ENCODE results near the gene LOXL4. TPM values are rescaled to one million over a fixed set of nuclear protein-coding genes. Genes with fewer than 3 reads are reported as not detected.

LOXL4 gene
- total RNA-seq, 1 experiment from 2014 or later = 0.13 TPM

GRCh38 chr10:98272245-98272644 lies 4.3 kb upstream of the LOXL4 start:
- H3K9me3 Mint-ChIP-seq = no peaks in the 10 kb centered on the region
- no peak overlapping the region for H2BK12ac ChIP-seq (ENCODE audit: insufficient read length, low read depth, low read length)
- H2BK120ac ChIP-seq (ENCODE audit: low read depth, low read length, poor library complexity, severe bottlenecking) = no peak overlapping the region
- H3K23me2 ChIP-seq (ENCODE audit: insufficient read length, low read depth, low read length, poor library complexity, severe bottlenecking) = no peaks in the 10 kb centered on the region
- H2AK5ac ChIP-seq (ENCODE audit: insufficient read length, low read length) = no peak overlapping the region
- no peak overlapping the region for H4K8ac ChIP-seq (replicated peaks; ENCODE audit: insufficient read length, low read depth, low read length)
- H3K79me2 ChIP-seq (ENCODE audit: insufficient read depth, low read length) = no peaks in the 10 kb centered on the region
- H4K20me1 ChIP-seq (ENCODE audit: control insufficient read depth, insufficient read depth, insufficient read length) = no peaks in the 10 kb centered on the region
- no peak overlapping the region for H3K18ac ChIP-seq (ENCODE audit: insufficient read length, low read depth, low read length)
- no peak overlapping the region for H3K23ac ChIP-seq (ENCODE audit: insufficient read length, low read depth, low read length)
- H3K27ac Mint-ChIP-seq = no peak overlapping the region
- H4K91ac ChIP-seq (ENCODE audit: insufficient read length, low read depth, low read length) = no peak overlapping the region
- no peaks in the 10 kb centered on the region for H3K79me1 ChIP-seq (ENCODE audit: insufficient read depth, low read depth, low read length, poor library complexity, severe bottlenecking)
- H3K4me1 ChIP-seq (ENCODE audit: insufficient read depth, low read length) = peaks cover 5% of the 10 kb centered on the region; the same call in 1 of the 2 replicates
- no peak overlapping the region for H3K9ac ChIP-seq (ENCODE audit: extremely low read depth, insufficient read length, low read length)
- H3K4ac ChIP-seq (ENCODE audit: low read depth, low read length) = no peak overlapping the region
- H4K5ac ChIP-seq (ENCODE audit: insufficient read length, low read depth, low read length) = no peak overlapping the region
- TF ChIP-seq CTCF (conservative IDR thresholded peaks at IDR 0.05) = no peak
- no peaks in the 10 kb centered on the region for H3K27me3 ChIP-seq (ENCODE audit: insufficient read depth, low read length)
- no peak overlapping the region for H2BK15ac ChIP-seq (ENCODE audit: low read depth, low read length)
- no peak overlapping the region for H3K56ac ChIP-seq (ENCODE audit: insufficient read length, low read depth, low read length)
- H3K14ac ChIP-seq (ENCODE audit: insufficient read depth, low read length) = no peak overlapping the region
- H3K4me3 Mint-ChIP-seq = no peak overlapping the region; a peak in 1 of 5 replicates
- WGBS (ENCODE audit: extremely low coverage, insufficient read length, low lambda C conversion rate) = no CpG with 5 or more reads among the region's 8 CpGs
- peaks cover 47% of the 10 kb centered on the region for H3K27me3 Mint-ChIP-seq (ENCODE audit: low read depth)
- H3K36me3 Mint-ChIP-seq (ENCODE audit: insufficient read depth in 1 of 3, low read depth in 3 of 3) = no peaks in the 10 kb centered on the region
- no peak overlapping the region for H2AFZ ChIP-seq (ENCODE audit: low read length)
- DNase-seq = no peak
- no peak overlapping the region for H2BK5ac ChIP-seq (ENCODE audit: insufficient read length, low read length)
- peaks cover 35 to 41% of the 10 kb centered on the region in 2 experiments for H3K4me1 Mint-ChIP-seq
- no peak overlapping the region for H3K4me2 ChIP-seq (ENCODE audit: insufficient read depth, insufficient read length, low read length)
- H3K9me3 ChIP-seq (ENCODE audit: control insufficient read depth, low read depth, low read length) = no peaks in the 10 kb centered on the region
- no peak overlapping the region for H2BK20ac ChIP-seq (ENCODE audit: low read depth, low read length, poor library complexity, severe bottlenecking)
- H3T11ph ChIP-seq (ENCODE audit: low read length) = no peak overlapping the region
- no peak overlapping the region for H3K27ac ChIP-seq (ENCODE audit: insufficient read length, low read depth, low read length)

Data from H9 (cell line).